Vagina (tissue), 2 donors: ENCODE results near the gene NLGN2.
"Not testable (repeated sequence)": the region's sequence is repeated elsewhere in the genome, so short reads cannot be mapped to it uniquely, and the experiment has no call there.

Experiments used
- POLR2A ChIP-seq, 2 donors: fragments of 450-650 bp; IDR thresholded peaks; one replicate each; pipeline ENCODE4 v1.6.1; 2017; ENCODE audit warnings: antibody characterized with exemption in 2 of 2, mild to moderate bottlenecking in 2 of 2, moderate library complexity in 2 of 2
- POLR2AphosphoS5 ChIP-seq, 2 donors: sonication (generic); formaldehyde crosslinking; IDR thresholded peaks; one replicate each; pipeline ENCODE4 v1.9.0; 2017; ENCODE audit warnings: antibody characterized with exemption in 2 of 2, mild to moderate bottlenecking in 2 of 2, low read depth in 1 of 2; ENCODE audit not compliant: insufficient read depth in 1 of 2
- TF ChIP-seq, protein P1 (sequence below), 3 experiments: fragments of 450-650 bp in 2 of 3; fragments of 200-600 bp in 1 of 3; sonication (generic) in 1 of 3; IDR thresholded peaks; one replicate each; pipeline ENCODE4 v1.5.1; 2017 to 2019; ENCODE audit warnings: antibody characterized with exemption in 3 of 3, mild to moderate bottlenecking in 2 of 3, moderate library complexity in 2 of 3

- TF ChIP-seq, protein P1, sequence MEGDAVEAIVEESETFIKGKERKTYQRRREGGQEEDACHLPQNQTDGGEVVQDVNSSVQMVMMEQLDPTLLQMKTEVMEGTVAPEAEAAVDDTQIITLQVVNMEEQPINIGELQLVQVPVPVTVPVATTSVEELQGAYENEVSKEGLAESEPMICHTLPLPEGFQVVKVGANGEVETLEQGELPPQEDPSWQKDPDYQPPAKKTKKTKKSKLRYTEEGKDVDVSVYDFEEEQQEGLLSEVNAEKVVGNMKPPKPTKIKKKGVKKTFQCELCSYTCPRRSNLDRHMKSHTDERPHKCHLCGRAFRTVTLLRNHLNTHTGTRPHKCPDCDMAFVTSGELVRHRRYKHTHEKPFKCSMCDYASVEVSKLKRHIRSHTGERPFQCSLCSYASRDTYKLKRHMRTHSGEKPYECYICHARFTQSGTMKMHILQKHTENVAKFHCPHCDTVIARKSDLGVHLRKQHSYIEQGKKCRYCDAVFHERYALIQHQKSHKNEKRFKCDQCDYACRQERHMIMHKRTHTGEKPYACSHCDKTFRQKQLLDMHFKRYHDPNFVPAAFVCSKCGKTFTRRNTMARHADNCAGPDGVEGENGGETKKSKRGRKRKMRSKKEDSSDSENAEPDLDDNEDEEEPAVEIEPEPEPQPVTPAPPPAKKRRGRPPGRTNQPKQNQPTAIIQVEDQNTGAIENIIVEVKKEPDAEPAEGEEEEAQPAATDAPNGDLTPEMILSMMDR (IDR thresholded peaks at IDR 0.05): not testable (repeated sequence)
- TF ChIP-seq POLR2A (IDR thresholded peaks at IDR 0.05); POLR2AphosphoS5 (IDR thresholded peaks at IDR 0.05; ENCODE audit: insufficient read depth in 1 of 2, low read depth in 1 of 2): not testable (repeated sequence)
These were observed 39.0 kb upstream of the NLGN2 start for GRCh38 chr17:7368599-7368994.
